ENCODE data around the gene MARVELD3.

Gene MARVELD3

GRCh38 chr16:71625113-71625850, 702 bp upstream of the MARVELD3 start:
- no peak for DNase-seq

- no peak for DNase-seq
Measured at GRCh38 chr16:71626858-71627213, 852 bp downstream of the MARVELD3 start.

- no peak for DNase-seq
Measured at GRCh38 chr16:71627731-71628181, 1.8 kb downstream of the MARVELD3 start.

GRCh38 chr16:71628810-71629209, 2.8 kb downstream of the MARVELD3 start:
- no peak for DNase-seq

- no peak for DNase-seq
Measured at GRCh38 chr16:71629278-71630016, 3.5 kb downstream of the MARVELD3 start.

- no peak for DNase-seq
Measured at GRCh38 chr16:71630808-71631207, 4.8 kb downstream of the MARVELD3 start.

- DNase-seq: no peak
Measured at GRCh38 chr16:71631776-71632175, 5.8 kb downstream of the MARVELD3 start.

GRCh38 chr16:71635632-71636031, 9.6 kb downstream of the MARVELD3 start:
- DNase-seq: no peak

- DNase-seq: no peak
Measured at GRCh38 chr16:71637398-71637797, 11.4 kb downstream of the MARVELD3 start.

- peak; percentile 20 for DNase-seq
Measured at GRCh38 chr16:71645450-71645849, 19.5 kb downstream of the MARVELD3 start.

- DNase-seq: no peak
Measured at GRCh38 chr16:71647391-71647790, 21.4 kb downstream of the MARVELD3 start.

GRCh38 chr16:71648162-71648561, 22.2 kb downstream of the MARVELD3 start:
- DNase-seq: no peak

- DNase-seq: no peak
Measured at GRCh38 chr16:71648921-71649320, 22.9 kb downstream of the MARVELD3 start.

- no peak for DNase-seq
Measured at GRCh38 chr16:71649704-71650103, 23.7 kb downstream of the MARVELD3 start.

GRCh38 chr16:71658771-71659170, 32.8 kb downstream of the MARVELD3 start:
- no peak for DNase-seq

- DNase-seq: no peak
Measured at GRCh38 chr16:71659471-71659870, 33.5 kb downstream of the MARVELD3 start.

- no peak for DNase-seq
Measured at GRCh38 chr16:71666264-71666663, 40.3 kb downstream of the MARVELD3 start.

- DNase-seq: no peak
Measured at GRCh38 chr16:71666928-71667707, 41.1 kb downstream of the MARVELD3 start.

GRCh38 chr16:71669926-71670536, 44.0 kb downstream of the MARVELD3 start:
- no peak for DNase-seq

GRCh38 chr16:71670537-71670936, 44.6 kb downstream of the MARVELD3 start:
- no peak for DNase-seq

- DNase-seq: no peak
Measured at GRCh38 chr16:71671165-71671564, 45.2 kb downstream of the MARVELD3 start.

- DNase-seq: no peak
Measured at GRCh38 chr16:71672125-71672524, 46.1 kb downstream of the MARVELD3 start.
